Inflammatory macrophage treated with lipopolysaccharide for 1 hour (primary cell): ENCODE measurements around the gene PCSK6.

Experiments used
- DNase-seq, 2 donors: peaks; one replicate each; pipeline ENCODE4 v3.0.0-alpha.2; 2020 to 2022

The PCSK6 gene

DNA sequence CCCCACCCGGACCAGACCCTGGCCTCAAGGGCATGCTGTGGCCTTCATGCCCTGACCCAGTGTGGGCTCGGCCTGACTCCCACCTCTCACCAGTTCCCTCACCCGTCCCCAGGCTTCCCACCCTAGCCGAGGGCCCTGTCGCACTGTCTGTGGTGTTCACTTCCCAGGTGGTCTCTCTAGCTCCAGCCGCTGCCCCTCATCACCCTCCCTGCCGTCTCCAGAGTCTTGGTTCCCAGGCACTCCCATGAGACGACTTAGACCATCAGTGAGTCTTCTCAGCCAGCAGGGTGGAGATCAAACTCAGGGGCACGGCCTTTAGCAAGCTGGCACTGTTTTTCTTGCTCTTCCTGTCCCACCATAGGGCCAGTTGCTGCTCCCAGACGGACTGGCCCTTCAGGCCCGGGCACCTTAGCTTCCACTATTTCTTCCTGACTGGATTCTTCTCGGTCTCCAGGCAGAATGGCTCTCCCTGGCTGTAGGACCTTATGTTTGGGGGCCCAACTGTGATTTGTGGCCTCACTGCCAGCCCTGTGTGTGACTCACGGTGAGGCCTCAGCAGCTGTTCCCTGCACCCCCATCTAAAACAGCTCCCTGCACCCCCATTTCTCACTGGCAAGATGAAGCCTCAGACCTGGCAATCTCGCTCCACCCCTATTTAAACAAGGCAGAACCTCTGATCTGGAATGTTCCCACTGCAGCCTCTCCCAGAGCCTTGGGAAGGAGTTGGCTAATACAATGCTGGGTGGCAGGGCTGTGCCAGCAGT, 9.4 kb upstream of the PCSK6 start:
- DNase-seq: no peak

DNA sequence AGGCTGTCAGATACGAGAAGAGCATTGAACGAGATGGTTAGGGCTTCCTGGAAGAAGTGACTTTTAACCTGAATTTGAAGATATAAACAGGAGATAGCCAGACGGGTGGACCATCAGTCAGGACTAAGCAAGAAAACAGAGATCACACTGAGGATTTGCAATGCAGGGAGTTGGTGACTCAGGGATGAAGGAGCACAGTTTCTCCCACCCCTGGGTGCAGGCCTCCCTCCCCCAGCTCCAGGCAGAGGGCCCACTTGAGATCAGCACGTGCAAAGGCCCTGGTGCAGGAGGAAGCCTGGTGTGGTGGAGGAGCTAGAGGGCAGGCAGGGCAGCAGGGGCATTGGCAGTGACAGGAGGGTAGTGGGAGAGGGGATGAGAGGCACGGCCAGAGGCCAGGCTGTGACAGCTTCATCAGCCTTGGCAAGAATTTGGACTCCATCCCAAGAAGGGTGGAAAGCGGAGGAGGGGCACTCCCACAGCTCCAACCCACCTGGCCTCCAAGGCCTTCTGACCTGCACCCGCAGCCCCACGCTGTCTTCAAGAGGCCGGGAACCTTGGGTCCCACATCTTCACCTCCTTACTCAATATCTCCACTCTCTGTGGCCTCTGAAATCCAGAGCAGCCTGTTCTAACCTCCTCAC, 8.7 kb upstream of the PCSK6 start:
- no peak for DNase-seq

DNA sequence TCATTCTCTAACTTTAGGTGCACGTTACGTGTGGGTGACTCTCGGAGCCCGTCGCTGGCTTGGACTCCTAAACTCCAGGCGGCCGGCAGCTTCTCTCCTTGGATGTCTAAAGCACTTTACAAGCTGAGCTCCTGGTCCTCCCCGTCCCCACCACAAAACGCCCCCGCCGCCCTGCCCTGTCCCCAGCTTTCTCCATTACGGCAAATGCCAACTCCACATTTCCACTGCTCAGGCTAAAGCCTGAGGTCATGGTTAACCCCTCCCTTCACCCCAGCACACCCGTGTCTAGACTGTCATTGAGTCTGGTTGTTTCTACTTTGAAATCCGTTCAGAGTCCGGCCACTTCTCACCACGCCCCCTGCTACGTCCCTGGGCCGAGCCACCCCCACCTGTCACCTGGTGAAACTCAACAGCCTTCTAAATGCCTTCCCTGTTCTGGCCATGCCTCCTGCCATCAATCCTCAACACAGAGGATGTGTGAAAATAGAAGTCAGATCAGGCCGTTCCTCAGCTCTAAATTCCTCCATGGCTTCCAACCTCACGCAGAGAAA, 8.1 kb upstream of the PCSK6 start:
- DNase-seq: no peak

- DNase-seq: no peak
These were observed 7.5 kb upstream of the PCSK6 start for GRCh38 chr15:101497017-101497416.

DNA sequence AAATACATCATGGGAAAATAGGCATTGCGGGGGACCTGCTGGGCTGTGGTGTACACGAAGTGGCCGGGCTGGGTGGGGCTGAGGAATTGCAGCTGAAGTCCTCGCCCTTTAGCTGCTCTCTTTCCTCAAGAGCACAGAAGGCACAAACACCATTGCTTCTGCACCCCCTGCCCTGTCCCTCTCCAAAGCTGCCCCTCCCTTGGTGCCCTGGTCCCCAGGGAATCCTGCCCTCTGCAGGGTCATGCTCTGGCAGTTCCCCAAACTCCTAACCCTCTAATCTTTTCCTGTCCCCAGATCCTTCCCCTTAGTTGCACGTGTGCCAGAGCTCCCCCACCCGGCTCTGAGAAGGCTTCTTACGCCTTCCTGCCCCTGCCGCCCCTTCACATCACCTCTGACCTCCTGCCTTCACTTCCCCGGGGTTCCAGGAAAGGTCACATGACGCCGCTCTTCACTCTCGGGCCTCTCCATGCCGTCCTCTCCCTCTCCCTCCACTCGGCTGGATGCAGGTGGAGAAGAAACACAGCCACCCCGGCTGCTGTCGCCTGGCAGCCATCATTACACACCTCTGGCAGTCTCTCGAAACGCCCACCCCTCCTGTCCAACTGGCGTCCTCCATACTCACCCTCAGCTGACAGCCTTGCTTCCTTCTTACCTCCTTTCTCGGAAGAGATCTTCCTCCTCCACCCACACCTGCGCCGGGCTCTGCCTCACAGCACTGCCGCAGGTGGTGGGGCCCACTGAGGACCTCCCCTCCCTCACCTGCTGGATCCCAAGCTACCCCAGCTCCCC, 6.9 kb upstream of the PCSK6 start:
- DNase-seq: no peak

DNA sequence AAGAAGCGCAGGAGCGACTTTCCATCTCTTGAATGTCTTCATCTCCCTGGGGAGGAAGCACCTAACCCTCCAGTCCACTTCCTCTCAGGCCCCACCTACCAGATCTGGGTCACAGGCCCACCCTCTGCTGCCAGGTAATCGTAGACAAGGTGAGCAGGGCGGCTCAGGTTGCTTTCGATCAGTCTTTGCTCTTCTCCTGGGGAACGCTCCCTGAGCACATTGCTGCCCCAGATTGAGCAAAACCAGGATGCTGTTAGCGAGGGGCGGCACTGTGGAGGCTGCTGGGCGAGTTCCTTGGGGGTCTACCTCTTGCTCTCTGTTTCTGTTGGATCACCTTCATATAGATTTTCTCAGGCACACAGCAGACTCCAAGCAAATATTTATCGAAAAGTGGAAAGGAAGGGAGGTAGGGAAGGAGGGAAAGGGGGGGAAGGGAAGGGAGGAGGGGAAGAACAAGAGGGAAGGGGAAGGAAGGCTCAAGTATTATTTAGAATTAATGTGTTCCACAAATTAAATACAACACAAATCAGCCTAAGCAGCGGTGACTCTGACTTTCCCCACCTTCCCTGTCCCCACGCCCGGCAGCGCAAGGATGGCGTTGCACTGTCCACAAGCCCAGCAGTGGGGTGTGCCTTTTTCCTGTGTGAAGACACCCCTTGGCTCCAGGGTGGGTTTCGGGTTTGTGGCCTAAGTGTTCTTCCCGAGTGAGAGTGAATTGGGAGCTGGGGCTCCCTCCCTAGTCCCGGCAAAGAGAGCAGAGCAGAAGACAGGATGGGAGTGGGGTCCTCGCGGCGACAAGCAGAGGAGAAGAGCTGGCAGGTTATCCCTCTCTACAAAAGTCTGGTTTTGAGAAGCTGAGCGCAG, 6.1 kb upstream of the PCSK6 start:
- DNase-seq: no peak

- DNase-seq: no peak
These were observed 4.8 kb upstream of the PCSK6 start for GRCh38 chr15:101494251-101494796.

DNA sequence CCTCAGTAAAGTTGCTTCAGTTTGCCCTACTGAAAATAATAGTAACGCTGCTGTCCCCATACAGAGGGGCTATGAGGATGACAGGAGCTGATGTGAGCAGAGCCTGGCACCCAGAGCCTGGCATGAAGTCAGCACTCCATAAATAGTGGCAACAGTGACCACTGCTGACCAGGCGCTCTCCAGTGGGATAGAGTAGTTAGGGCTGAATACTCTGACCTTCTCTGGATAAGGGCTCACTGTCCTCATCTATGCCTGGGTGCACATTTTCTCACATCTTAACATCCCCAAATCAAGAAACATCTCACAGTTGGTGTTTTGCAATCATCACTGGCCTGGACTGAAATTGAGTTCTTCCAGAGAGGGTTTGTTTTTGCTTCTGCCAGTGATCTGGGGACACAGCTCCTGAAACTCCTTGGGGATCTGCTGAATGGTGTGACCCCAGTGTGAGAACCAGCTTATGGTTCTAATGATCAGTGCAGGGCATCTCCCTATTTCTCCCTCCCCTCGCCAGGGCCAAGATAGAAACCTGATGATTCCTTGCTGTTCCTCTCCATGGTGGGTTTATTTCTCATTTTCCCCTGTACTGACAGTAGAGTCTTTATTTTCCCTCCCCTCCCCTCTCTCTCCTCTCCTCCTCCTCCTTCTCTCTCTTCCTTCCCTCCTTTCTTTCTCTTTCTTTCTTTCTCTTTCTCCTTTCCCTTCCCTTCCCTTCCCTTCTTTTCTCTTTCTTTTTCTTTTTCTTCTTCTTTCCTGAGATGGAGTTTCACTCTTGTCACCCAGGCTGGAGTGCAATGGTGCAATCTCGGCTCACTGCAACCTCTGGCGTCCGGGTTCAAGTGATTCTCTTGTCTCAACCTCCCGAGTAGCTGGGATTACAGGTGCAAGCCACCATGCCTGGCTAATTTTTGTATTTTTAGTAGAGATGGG, 3.5 kb upstream of the PCSK6 start:
- no peak for DNase-seq

GRCh38 chr15:101491734-101492640, 2.5 kb upstream of the PCSK6 start:
- no peak for DNase-seq

DNA sequence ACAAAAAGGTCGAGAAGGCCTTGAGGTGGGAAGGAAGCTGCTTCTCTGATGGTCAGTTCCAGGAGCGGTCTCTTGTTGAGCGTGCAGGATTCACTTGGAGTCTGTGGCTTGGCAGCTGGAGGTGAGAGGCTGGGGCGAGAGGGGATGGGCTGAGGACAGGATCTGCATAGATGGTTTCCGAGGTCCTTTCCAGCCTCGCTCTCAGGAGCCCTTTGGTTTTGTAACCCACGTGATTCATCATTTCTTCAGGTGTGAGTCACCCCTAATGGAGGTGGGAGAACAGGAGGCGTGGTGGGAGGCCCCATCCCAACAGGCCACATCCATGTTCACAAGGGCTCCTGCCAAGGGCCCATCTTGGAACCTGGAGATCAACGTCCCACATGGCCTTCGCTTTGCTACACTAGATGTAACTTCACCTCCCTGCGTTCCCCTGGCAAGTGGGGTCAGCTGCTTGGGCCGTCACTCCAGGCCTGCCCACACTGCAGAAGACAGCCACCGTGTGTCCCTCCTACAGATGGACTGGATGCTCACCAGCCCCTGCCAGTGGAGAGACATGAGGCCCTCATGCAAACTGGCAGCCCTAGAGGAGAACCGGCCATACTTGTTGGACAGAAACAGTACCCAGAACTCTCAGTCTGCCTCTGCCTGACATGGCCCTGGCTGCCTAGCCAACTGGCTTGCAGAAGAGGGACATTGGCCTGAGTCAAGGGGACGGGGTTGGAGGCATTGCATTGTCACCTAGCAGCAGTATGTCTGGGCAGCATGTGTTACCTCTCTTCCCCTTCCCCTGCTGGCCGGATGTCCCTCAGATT, 1.6 kb upstream of the PCSK6 start:
- DNase-seq: no peak

GRCh38 chr15:101490408-101490891, 943 bp upstream of the PCSK6 start:
- DNase-seq: no peak

- no peak for DNase-seq
These were observed 289 bp downstream of the PCSK6 start for GRCh38 chr15:101489237-101489598.

GRCh38 chr15:101488300-101489164, 975 bp downstream of the PCSK6 start:
- DNase-seq: no peak

DNA sequence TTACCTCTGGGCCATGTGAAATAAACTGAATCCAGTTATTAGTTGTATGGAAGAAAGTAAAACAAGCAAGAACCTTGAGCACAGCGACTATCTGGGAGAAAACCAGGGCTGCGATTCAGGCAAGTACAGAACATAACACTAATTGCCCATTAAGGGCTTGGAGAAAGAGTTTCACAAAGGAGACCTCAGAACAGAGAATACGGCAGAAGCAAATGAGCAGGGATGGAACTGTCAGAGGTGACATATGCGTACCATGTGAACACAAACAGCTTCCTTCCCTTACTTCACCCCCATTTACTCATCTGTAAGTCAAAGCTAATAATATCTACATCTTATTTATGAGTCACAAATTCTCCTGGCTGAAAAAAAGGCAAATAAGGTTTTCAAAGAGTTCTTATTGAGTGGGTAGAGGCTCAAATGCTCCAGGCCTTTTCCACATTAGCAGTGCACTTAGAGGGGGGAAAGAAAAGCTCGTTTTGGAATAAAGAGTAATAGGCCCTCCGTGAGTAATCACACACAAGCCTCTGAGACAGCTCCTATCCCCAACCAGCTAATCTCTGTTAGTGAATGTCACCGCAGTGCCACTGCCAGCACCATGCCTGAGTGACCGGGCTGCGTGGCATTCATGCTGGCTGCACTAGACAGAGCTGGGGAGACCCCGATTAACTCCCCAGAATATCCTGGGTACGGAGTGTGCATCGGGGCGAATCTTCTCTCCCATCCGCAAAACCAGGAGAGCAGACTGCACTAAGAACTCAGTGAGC, 2.6 kb downstream of the PCSK6 start:
- DNase-seq: no peak

GRCh38 chr15:101483462-101483861, 6.0 kb downstream of the PCSK6 start:
- DNase-seq: no peak

DNA sequence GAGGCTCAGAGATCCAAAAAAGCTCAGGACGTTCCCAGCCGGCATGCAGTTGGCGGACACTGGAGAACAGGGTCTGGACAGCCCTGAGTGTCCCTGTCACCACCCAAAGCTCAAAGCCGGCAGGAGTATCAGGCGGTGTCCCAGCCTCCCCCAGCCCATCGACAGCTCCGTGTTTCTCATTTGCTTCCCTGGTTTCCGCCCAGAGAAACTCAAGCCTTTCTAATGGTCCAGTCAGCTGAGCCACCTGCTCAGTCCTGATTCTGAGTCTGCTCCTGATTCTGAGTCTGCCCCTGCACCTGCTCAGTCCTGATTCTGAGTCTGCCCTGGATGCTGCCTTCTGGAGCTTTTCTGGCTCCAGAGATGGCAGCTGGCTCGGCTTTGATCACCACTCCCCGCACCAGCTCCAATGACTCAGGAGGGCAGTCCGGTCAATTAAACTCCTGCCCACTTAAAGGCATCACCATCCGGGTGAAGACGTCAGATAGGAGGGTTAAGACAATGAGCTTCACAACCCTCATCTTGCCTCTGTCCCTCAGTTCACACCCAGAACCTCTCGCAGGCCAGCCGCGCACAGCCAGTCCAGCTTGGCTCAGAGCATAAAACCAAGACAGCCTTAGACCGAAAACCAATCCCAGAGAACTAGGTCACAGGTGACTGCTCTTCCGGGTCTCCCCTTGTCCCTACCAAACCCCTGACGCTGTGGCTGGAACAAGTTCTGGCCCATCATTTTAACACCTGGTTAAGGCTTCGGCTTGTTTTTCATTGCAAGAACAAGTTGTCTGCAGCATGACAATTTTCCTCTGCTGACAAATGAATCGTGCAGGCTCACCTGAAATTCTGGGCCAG, 6.8 kb downstream of the PCSK6 start:
- DNase-seq: no peak
